Pancreas (tissue), 10 donors: ENCODE measurements around the gene SIX1. TPM values are rescaled to one million over a fixed set of nuclear protein-coding genes. Genes with fewer than 3 reads are reported as not detected.

Experiments used
- ATAC-seq, 4 donors: fragments of 200-7000 bp; cut with Tn5 transposase; one replicate each; pipeline versions ENCODE4 v1.8.0 to v1.9.1; 2020; ENCODE audit warnings: mild to moderate bottlenecking in 4 of 4, moderate library complexity in 4 of 4
- DNase-seq, 6 donors: peaks; one replicate each; pipeline ENCODE4 v3.0.0-alpha.2; 2020
- FAIRE-seq: peaks from 2 replicates; lab custom pipeline; 2012; peaks lifted over from hg19 to GRCh38; lab: Jason Lieb, UNC
- H3K27ac ChIP-seq, 4 donors: fragments of 200-600 bp; sonication (generic); 1 replicate in 3 of 4; 2 replicates in 1 of 4; pipeline versions ENCODE4 v1.5.0 to v1.8.0; 2020
- H3K27me3 ChIP-seq, 4 donors: fragments of 200-600 bp; one replicate each; pipeline ENCODE4 v1.8.0; 2021
- H3K36me3 ChIP-seq, 3 donors: fragments of 200-600 bp; sonication (generic) in 1 of 3; one replicate each; pipeline versions ENCODE4 v1.5.0 to v1.8.0; 2020 to 2021
- H3K4me1 ChIP-seq, 3 donors: fragments of 200-600 bp; one replicate each; pipeline ENCODE4 v1.8.0; 2021
- H3K4me3 ChIP-seq, 4 donors: fragments of 200-600 bp; sonication (generic) in 2 of 4; one replicate each; pipeline versions ENCODE4 v1.5.0 to v1.8.0; 2020 to 2021
- H3K9me3 ChIP-seq, 4 donors: fragments of 200-600 bp; one replicate each; pipeline ENCODE4 v1.8.0; 2021
- CTCF ChIP-seq, 4 donors: fragments of 200-600 bp; sonication (generic) in 3 of 4; IDR thresholded peaks; one replicate each; pipeline versions ENCODE4 v1.5.0 to v1.8.0; 2021; ENCODE audit warnings: antibody characterized with exemption in 4 of 4
- WGBS, 2 donors: extraction: QIAGEN DNeasy Blood & Tissue Kit; methylation state at CpG; one replicate each; pipeline ENCODE4 v1.1.7; 2013; 5-methylcytosine and 5-hydroxymethylcytosine counted together
- intact Hi-C, 3 donors: fragments of 100-400 bp; cut with DNase I; formaldehyde crosslinking; loops; one replicate each; pipeline versions ENCODE4 v1.11.1 to v1.14.2; 2022
- polyA plus RNA-seq, 2 donors: library from polyadenylated mRNA; stranded (reverse); fragments of 200-250 nt; gene quantifications; one replicate each; pipeline ENCODE4 v1.2.3, GENCODE V29; 2013
- total RNA-seq, 6 donors: library from RNA; stranded (reverse); fragmentation: NEBNext Ultra II Directional in 4 of 6; extraction: Animal tissue kit (Norgen Biotek cat#: 25700) in 4 of 6; gene quantifications; one replicate each; pipeline versions ENCODE4 v1.2.1 to v1.2.4, GENCODE V29; 2021 to 2023
- donor health status: healthy with polysubstance abuse.
- donor health status: DM: no; HTN: no; CAD: no; lungs with moderate emphysema.
- donor health status: DM: no; HTN: no; CAD: no.
- donor health status: control.
- donor health status: control.
- donor health status: Bipolar disorder and iron deficiency.
- donor health status: DM: yes; HTN: yes; CAD: no.
- donor health status: DM: no; HTN: no; CAD: no.
- donor health status: DM: no; HTN: no; CAD: no.
- donor health status: DM: yes; HTN: yes; CAD: no.

The SIX1 gene
- total and polyA plus RNA-seq, 8 donors = 0.06 to 0.09 (median 0.07) TPM; not detected in 4

- 0% methylated on average over 1 of the region's 1 CpG for WGBS, 2 donors
- FAIRE-seq = no peak
- Histone ChIP-seq H3K36me3 (no peaks in the 10 kb centered on the region), H3K9me3 (no peaks in the 10 kb centered on the region), H3K27ac (no peak overlapping the region), H3K4me3 (no peak overlapping the region), H3K27me3 (peaks cover 27 to 78% (median 44%) of the 10 kb centered on the region in 4 donors), H3K4me1 (peaks cover 0 to 7% (median 3%) of the 10 kb centered on the region in 3 donors)
- TF ChIP-seq CTCF (IDR thresholded peaks at IDR 0.05) = no peak
- intact Hi-C loops = no loop called here
- no peak for ATAC-seq
- no peak for DNase-seq
Measured at GRCh38 chr14:60639674-60640073, 9.6 kb downstream of the SIX1 start.

GRCh38 chr14:60637479-60638315 is 11.6 kb downstream of the SIX1 start:
- Histone ChIP-seq H3K4me1 (peaks cover 0 to 7% (median 3%) of the 10 kb centered on the region in 3 donors), H3K27me3 (peaks cover 19 to 58% (median 35%) of the 10 kb centered on the region in 4 donors), H3K4me3 (peak overlapping the region in 2 of 4 donors; percentile 6 to 35), H3K9me3 (no peaks in the 10 kb centered on the region), H3K36me3 (no peaks in the 10 kb centered on the region), H3K27ac (no peak overlapping the region)
- intact Hi-C loops = no loop called here
- TF ChIP-seq CTCF (IDR thresholded peaks at IDR 0.05) = no peak
- 8 to 12% methylated on average over 55 of the region's 55 CpGs for WGBS, 2 donors
- peak in 2 of 6 donors; percentile 60 to 62 for DNase-seq
- FAIRE-seq = no peak
- ATAC-seq = peak; percentile 8 to 55 (median 42)

- no peaks in the 10 kb centered on the region for H3K9me3 ChIP-seq
- intact Hi-C loops = no loop called here
- FAIRE-seq (no peak), ATAC-seq (no peak), DNase-seq (no peak)
- no peak for TF ChIP-seq CTCF (IDR thresholded peaks at IDR 0.05)
- no peak overlapping the region for H3K27ac ChIP-seq
- H3K4me3 ChIP-seq = peak overlapping the region in 1 of 4 donors; percentile 35
- peaks cover 0 to 6% (median 3%) of the 10 kb centered on the region in 3 donors for H3K4me1 ChIP-seq
- H3K36me3 ChIP-seq = no peaks in the 10 kb centered on the region
- 34 to 36% methylated on average over 20 of the region's 20 CpGs for WGBS, 2 donors
- H3K27me3 ChIP-seq = peaks cover 12 to 51% (median 31%) of the 10 kb centered on the region in 4 donors
Measured at GRCh38 chr14:60636879-60637478, 12.3 kb downstream of the SIX1 start.

GRCh38 chr14:60634153-60634552 is 15.1 kb downstream of the SIX1 start:
- intact Hi-C loops = loop anchor here in 1 of 3 donors (5.0 kb wide), 1 partner anchor 613 kb away; no protein-coding TSS in a partner anchor
- peaks cover 3 to 26% (median 15%) of the 10 kb centered on the region in 4 donors for H3K27me3 ChIP-seq
- DNase-seq = no peak
- TF ChIP-seq CTCF (IDR thresholded peaks at IDR 0.05) = no peak
- no peaks in the 10 kb centered on the region for H3K36me3 ChIP-seq
- H3K9me3 ChIP-seq = no peaks in the 10 kb centered on the region
- H3K27ac ChIP-seq = no peak overlapping the region
- no peak overlapping the region for H3K4me3 ChIP-seq
- no peak for ATAC-seq
- FAIRE-seq = no peak
- peaks cover 0 to 5% (median 3%) of the 10 kb centered on the region in 3 donors for H3K4me1 ChIP-seq
- 76 to 83% methylated on average over 4 of the region's 4 CpGs for WGBS, 2 donors
